ENCODE measurements around the gene CRACR2B.

GRCh38 chr11:800473-800872 lies 27.2 kb upstream of the CRACR2B start:
- TF ChIP-seq SIN3A (IDR thresholded peaks at IDR 0.05; ENCODE audit: borderline replicate concordance, insufficient read depth, low read length) (no peak), FOXP2 (optimal IDR thresholded peaks at IDR 0.05; ENCODE audit: borderline replicate concordance, extremely low read depth, extremely low read length, insufficient read depth) (no peak), TAF1 (IDR thresholded peaks at IDR 0.05; ENCODE audit: borderline replicate concordance, insufficient read depth, low read length) (no peak)

All from PFSK-1 (cell line).